ENCODE measurements around the gene OR10K2. TPM values are rescaled to one million over a fixed set of nuclear protein-coding genes. Genes with fewer than 3 reads are reported as not detected.
"Not testable (repeated sequence)": the region's sequence is repeated elsewhere in the genome, so short reads cannot be mapped to it uniquely, and the experiment has no call there.

OR10K2 gene
- total and polyA plus RNA-seq, 4 donors, result not detected

- Histone ChIP-seq H3K4me3 (ENCODE audit: low read depth in 1 of 3, low read length in 3 of 3) (no peak overlapping the region), H3K27me3 (ENCODE audit: control insufficient read depth in 4 of 4, insufficient read depth in 4 of 4, low read length in 3 of 4) (no peaks in the 10 kb centered on the region), H3K9me3 (ENCODE audit: control insufficient read depth in 4 of 4, low read length in 3 of 4) (no peaks in the 10 kb centered on the region), H3K9ac (ENCODE audit: low read depth in 1 of 2, low read length in 2 of 2) (no peak overlapping the region), H3K4me1 (ENCODE audit: control insufficient read depth in 4 of 4, insufficient read depth in 4 of 4, low read length in 3 of 4) (no peaks in the 10 kb centered on the region), H3K27ac (ENCODE audit: low read depth in 1 of 2, low read length in 2 of 2) (no peak overlapping the region), H3K36me3 (ENCODE audit: control insufficient read depth in 4 of 4, insufficient read depth in 3 of 4, low read depth in 1 of 4, low read length in 3 of 4) (no peaks in the 10 kb centered on the region)
- 67% methylated on average over 4 of the region's 4 CpGs for WGBS
- DNase-seq (ENCODE audit: low spot score), result no peak
- TF ChIP-seq, protein P1, sequence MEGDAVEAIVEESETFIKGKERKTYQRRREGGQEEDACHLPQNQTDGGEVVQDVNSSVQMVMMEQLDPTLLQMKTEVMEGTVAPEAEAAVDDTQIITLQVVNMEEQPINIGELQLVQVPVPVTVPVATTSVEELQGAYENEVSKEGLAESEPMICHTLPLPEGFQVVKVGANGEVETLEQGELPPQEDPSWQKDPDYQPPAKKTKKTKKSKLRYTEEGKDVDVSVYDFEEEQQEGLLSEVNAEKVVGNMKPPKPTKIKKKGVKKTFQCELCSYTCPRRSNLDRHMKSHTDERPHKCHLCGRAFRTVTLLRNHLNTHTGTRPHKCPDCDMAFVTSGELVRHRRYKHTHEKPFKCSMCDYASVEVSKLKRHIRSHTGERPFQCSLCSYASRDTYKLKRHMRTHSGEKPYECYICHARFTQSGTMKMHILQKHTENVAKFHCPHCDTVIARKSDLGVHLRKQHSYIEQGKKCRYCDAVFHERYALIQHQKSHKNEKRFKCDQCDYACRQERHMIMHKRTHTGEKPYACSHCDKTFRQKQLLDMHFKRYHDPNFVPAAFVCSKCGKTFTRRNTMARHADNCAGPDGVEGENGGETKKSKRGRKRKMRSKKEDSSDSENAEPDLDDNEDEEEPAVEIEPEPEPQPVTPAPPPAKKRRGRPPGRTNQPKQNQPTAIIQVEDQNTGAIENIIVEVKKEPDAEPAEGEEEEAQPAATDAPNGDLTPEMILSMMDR (IDR thresholded peaks at IDR 0.05; ENCODE audit: low read depth, low read length, missing input control), result no peak
- TF ChIP-seq FOXA2 (IDR thresholded peaks at IDR 0.05) (no peak), ZBTB33 (IDR thresholded peaks at IDR 0.05) (no peak)
Observed at GRCh38 chr1:158445376-158445775, 19.3 kb upstream of the OR10K2 start.

DNA sequence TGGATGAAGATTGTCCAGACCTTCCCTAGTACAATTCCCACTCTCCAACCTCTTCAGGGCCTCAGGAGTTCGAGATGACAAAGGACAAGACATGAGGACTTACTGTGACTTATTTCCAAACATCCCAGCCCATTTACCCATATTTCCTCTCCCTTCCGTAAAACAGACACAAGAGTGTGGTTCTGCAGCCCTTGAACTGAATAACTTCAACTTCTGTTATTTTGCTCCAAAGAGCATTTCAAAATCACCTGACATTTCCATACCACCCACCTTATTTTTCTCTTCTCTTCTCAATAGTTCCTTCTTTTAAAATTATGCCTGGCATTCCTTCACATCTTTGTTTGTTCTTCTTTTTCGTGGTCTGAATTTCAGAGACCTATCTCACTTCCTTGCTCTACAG is 8.7 kb upstream of the OR10K2 start:
- no peak overlapping the region for H3K27ac ChIP-seq (ENCODE audit: low read depth in 1 of 2, low read length in 2 of 2)
- H3K4me1 ChIP-seq (ENCODE audit: control insufficient read depth in 4 of 4, insufficient read depth in 4 of 4, low read length in 3 of 4), result no peaks in the 10 kb centered on the region
- TF ChIP-seq SP1 (IDR thresholded peaks at IDR 0.05) (no peak), HNF4G (IDR thresholded peaks at IDR 0.05) (no peak), HNF4A (conservative IDR thresholded peaks at IDR 0.05) (no peak)
- H3K9ac ChIP-seq (ENCODE audit: low read depth in 1 of 2, low read length in 2 of 2), result no peak overlapping the region
- H3K27me3 ChIP-seq (ENCODE audit: control insufficient read depth in 4 of 4, insufficient read depth in 4 of 4, low read length in 3 of 4), result peaks cover 0 to 2% (median 0%) of the 10 kb centered on the region in 4 donors
- no peak for DNase-seq (ENCODE audit: low spot score)
- no peaks in the 10 kb centered on the region for H3K36me3 ChIP-seq (ENCODE audit: control insufficient read depth in 4 of 4, insufficient read depth in 3 of 4, low read depth in 1 of 4, low read length in 3 of 4)
- 43% methylated on average over 3 of the region's 3 CpGs for WGBS
- H3K9me3 ChIP-seq (ENCODE audit: control insufficient read depth in 4 of 4, low read length in 3 of 4), result no peaks in the 10 kb centered on the region
- no peak overlapping the region for H3K4me3 ChIP-seq (ENCODE audit: low read depth in 1 of 3, low read length in 3 of 3)

DNA sequence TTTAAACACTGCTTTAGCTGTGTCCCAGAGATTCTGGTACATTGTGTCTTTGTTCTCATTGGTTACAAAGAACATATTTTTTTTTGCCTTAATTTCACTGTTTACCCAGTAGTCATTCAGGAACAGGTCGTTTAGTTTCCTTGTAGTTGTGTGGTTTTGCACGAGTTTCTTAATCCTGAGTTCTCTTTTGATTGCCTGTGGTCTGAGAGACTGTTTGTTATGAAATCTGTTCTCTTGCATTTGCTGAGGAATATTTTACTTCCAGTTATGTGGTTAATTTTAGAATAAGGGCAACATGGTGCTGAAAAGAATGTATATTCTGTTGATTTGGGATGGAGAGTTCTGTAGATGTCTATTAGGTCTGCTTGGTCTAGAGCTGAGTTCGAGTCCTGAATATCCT is 4.1 kb upstream of the OR10K2 start:
- H3K9me3 ChIP-seq (ENCODE audit: control insufficient read depth in 4 of 4, low read length in 3 of 4); DNase-seq (ENCODE audit: low spot score); H3K27ac ChIP-seq (ENCODE audit: low read depth in 1 of 2, low read length in 2 of 2); H3K9ac ChIP-seq (ENCODE audit: low read depth in 1 of 2, low read length in 2 of 2); H3K4me3 ChIP-seq (ENCODE audit: low read depth in 1 of 3, low read length in 3 of 3); H3K27me3 ChIP-seq (ENCODE audit: control insufficient read depth in 4 of 4, insufficient read depth in 4 of 4, low read length in 3 of 4); H3K36me3 ChIP-seq (ENCODE audit: control insufficient read depth in 4 of 4, insufficient read depth in 3 of 4, low read depth in 1 of 4, low read length in 3 of 4); H3K4me1 ChIP-seq (ENCODE audit: control insufficient read depth in 4 of 4, insufficient read depth in 4 of 4, low read length in 3 of 4): not testable (repeated sequence)
- WGBS, result 39% methylated on average over 3 of the region's 3 CpGs

GRCh38 chr1:158425027-158425426 is 1.0 kb downstream of the OR10K2 start:
- Histone ChIP-seq H3K9me3 (ENCODE audit: control insufficient read depth in 4 of 4, low read length in 3 of 4) (no peaks in the 10 kb centered on the region), H3K27me3 (ENCODE audit: control insufficient read depth in 4 of 4, insufficient read depth in 4 of 4, low read length in 3 of 4) (peaks cover 0 to 6% (median 0%) of the 10 kb centered on the region in 4 donors), H3K4me3 (ENCODE audit: low read depth in 1 of 3, low read length in 3 of 3) (no peak overlapping the region), H3K36me3 (ENCODE audit: control insufficient read depth in 4 of 4, insufficient read depth in 3 of 4, low read depth in 1 of 4, low read length in 3 of 4) (no peaks in the 10 kb centered on the region), H3K27ac (ENCODE audit: low read depth in 1 of 2, low read length in 2 of 2) (no peak overlapping the region), H3K9ac (ENCODE audit: low read depth in 1 of 2, low read length in 2 of 2) (no peak overlapping the region), H3K4me1 (ENCODE audit: control insufficient read depth in 4 of 4, insufficient read depth in 4 of 4, low read length in 3 of 4) (no peaks in the 10 kb centered on the region)
- no peak for DNase-seq (ENCODE audit: low spot score)
- no peak for TF ChIP-seq ZBTB33 (IDR thresholded peaks at IDR 0.05)
- no peak for TF ChIP-seq FOXA1 (IDR thresholded peaks at IDR 0.05)
- no peak for TF ChIP-seq YY1 (IDR thresholded peaks at IDR 0.05)
- TF ChIP-seq HNF4A (conservative IDR thresholded peaks at IDR 0.05), result no peak
- TF ChIP-seq TAF1 (conservative IDR thresholded peaks at IDR 0.05), result no peak
- TF ChIP-seq EGR1 (IDR thresholded peaks at IDR 0.05; ENCODE audit: low read depth in 2 of 2), result no peak
- no peak for TF ChIP-seq ATF3 (IDR thresholded peaks at IDR 0.05)
- no peak for TF ChIP-seq GABPA (IDR thresholded peaks at IDR 0.05 in 1 of 2, conservative IDR thresholded peaks at IDR 0.05 in 1 of 2)
- no peak for TF ChIP-seq MAX (IDR thresholded peaks at IDR 0.05)
- no peak for TF ChIP-seq SP1 (IDR thresholded peaks at IDR 0.05)
- TF ChIP-seq RAD21 (IDR thresholded peaks at IDR 0.05), result no peak
- no peak for TF ChIP-seq NR2F2 (IDR thresholded peaks at IDR 0.05)
